GM19025 (cell line): ENCODE results near the gene TATDN2.
"Not testable (repeated sequence)": the region's sequence is repeated elsewhere in the genome, so short reads cannot be mapped to it uniquely, and the experiment has no call there.

Experiments used
- ATAC-seq: cut with Tn5 transposase; IDR thresholded peaks from one replicate; pipeline ENCODE4 v1.9.1; 2021; ENCODE audit warnings: mild to moderate bottlenecking, low read depth, moderate library complexity; ENCODE audit not compliant: unreplicated experiment

Gene TATDN2

GRCh38 chr3:10266936-10267335, 18.7 kb downstream of the TATDN2 start:
- not testable (repeated sequence) for ATAC-seq

GRCh38 chr3:10268116-10268515, 19.9 kb downstream of the TATDN2 start:
- no peak for ATAC-seq

GRCh38 chr3:10268930-10269329, 20.7 kb downstream of the TATDN2 start:
- no peak for ATAC-seq

GRCh38 chr3:10269443-10269842, 21.2 kb downstream of the TATDN2 start:
- no peak for ATAC-seq

GRCh38 chr3:10272476-10272875, 24.2 kb downstream of the TATDN2 start:
- ATAC-seq: not testable (repeated sequence)

GRCh38 chr3:10272977-10273376, 24.7 kb downstream of the TATDN2 start:
- ATAC-seq: no peak

- no peak for ATAC-seq
Measured at GRCh38 chr3:10273702-10274305, 25.5 kb downstream of the TATDN2 start.

GRCh38 chr3:10274601-10275000, 26.3 kb downstream of the TATDN2 start:
- no peak for ATAC-seq

- no peak for ATAC-seq
Measured at GRCh38 chr3:10277115-10277625, 28.9 kb downstream of the TATDN2 start.

GRCh38 chr3:10278501-10278900, 30.2 kb downstream of the TATDN2 start:
- ATAC-seq: no peak

- no peak for ATAC-seq
Measured at GRCh38 chr3:10279384-10280176, 31.3 kb downstream of the TATDN2 start.

GRCh38 chr3:10280177-10280529, 31.9 kb downstream of the TATDN2 start:
- no peak for ATAC-seq

GRCh38 chr3:10280571-10280970, 32.3 kb downstream of the TATDN2 start:
- no peak for ATAC-seq

- ATAC-seq: no peak
Measured at GRCh38 chr3:10281951-10282350, 33.7 kb downstream of the TATDN2 start.

GRCh38 chr3:10283638-10284037, 35.4 kb downstream of the TATDN2 start:
- no peak for ATAC-seq

GRCh38 chr3:10284496-10284895, 36.2 kb downstream of the TATDN2 start:
- ATAC-seq: peak; percentile 60

GRCh38 chr3:10285272-10286132, 37.2 kb downstream of the TATDN2 start:
- no peak for ATAC-seq

GRCh38 chr3:10286133-10286524, 37.9 kb downstream of the TATDN2 start:
- no peak for ATAC-seq

GRCh38 chr3:10286596-10287295, 38.5 kb downstream of the TATDN2 start:
- ATAC-seq: no peak

- ATAC-seq: no peak
Measured at GRCh38 chr3:10287936-10288574, 39.8 kb downstream of the TATDN2 start.
